Liver (tissue), 9 donors: Measurements from ENCODE around the gene UBE4A. TPM values are rescaled to one million over a fixed set of nuclear protein-coding genes. Genes with fewer than 3 reads are reported as not detected.

ENCODE experiments used
- DNase-seq: peaks from one replicate; pipeline ENCODE4 v3.0.0-alpha.2; 2017; ENCODE audit warnings: low spot score
- H3K27ac ChIP-seq, 2 donors: one replicate each; pipeline ENCODE4 v1.7.0; 2013; ENCODE audit warnings: inconsistent platforms in 2 of 2, low read length in 2 of 2, control low read depth in 1 of 2, low read depth in 1 of 2, mild to moderate bottlenecking in 1 of 2
- H3K27me3 ChIP-seq, 4 donors: one replicate each; pipeline versions ENCODE4 v1.6.1 to v1.7.0; 2013; ENCODE audit warnings: low read length in 3 of 4, inconsistent platforms in 1 of 4, mild to moderate bottlenecking in 1 of 4, moderate library complexity in 1 of 4; ENCODE audit not compliant: control insufficient read depth in 4 of 4, insufficient read depth in 4 of 4
- H3K36me3 ChIP-seq, 4 donors: one replicate each; pipeline versions ENCODE4 v1.6.1 to v1.7.0; 2013; ENCODE audit warnings: low read length in 3 of 4, mild to moderate bottlenecking in 3 of 4, low read depth in 1 of 4, moderate library complexity in 1 of 4; ENCODE audit not compliant: control insufficient read depth in 4 of 4, insufficient read depth in 3 of 4
- H3K4me1 ChIP-seq, 4 donors: one replicate each; pipeline versions ENCODE4 v1.6.1 to v1.7.0; 2013; ENCODE audit warnings: low read length in 3 of 4, mild to moderate bottlenecking in 3 of 4, moderate library complexity in 1 of 4; ENCODE audit not compliant: control insufficient read depth in 4 of 4, insufficient read depth in 4 of 4
- H3K4me3 ChIP-seq, 3 donors: one replicate each; pipeline versions ENCODE4 v1.6.1 to v1.7.0; 2013; ENCODE audit warnings: low read length in 3 of 3, control low read depth in 1 of 3, low read depth in 1 of 3, mild to moderate bottlenecking in 1 of 3
- H3K9ac ChIP-seq, 2 donors: one replicate each; pipeline ENCODE4 v1.7.0; 2013; ENCODE audit warnings: low read length in 2 of 2, mild to moderate bottlenecking in 2 of 2, moderate library complexity in 2 of 2, control low read depth in 1 of 2, low read depth in 1 of 2
- H3K9me3 ChIP-seq, 4 donors: one replicate each; pipeline versions ENCODE4 v1.6.1 to v1.7.0; 2013; ENCODE audit warnings: low read length in 3 of 4; ENCODE audit not compliant: control insufficient read depth in 4 of 4
- ATF3 ChIP-seq: IDR thresholded peaks from 2 replicates; pipeline ENCODE4 v1.6.1; 2016; ENCODE audit warnings: antibody characterized with exemption
- CTCF ChIP-seq: fragments of 150-350 bp; IDR thresholded peaks from 2 replicates; pipeline ENCODE4 v1.5.1; 2017; ENCODE audit warnings: improper control_type of control experiment, low read depth, low read length; ENCODE audit not compliant: missing input control
- EGR1 ChIP-seq, 2 donors: IDR thresholded peaks; 2 replicates each; pipeline ENCODE4 v1.6.1; 2016 to 2018; ENCODE audit warnings: antibody characterized with exemption in 2 of 2, low read depth in 2 of 2
- FOXA1 ChIP-seq: IDR thresholded peaks from 2 replicates; pipeline ENCODE4 v1.6.1; 2016; ENCODE audit warnings: antibody characterized with exemption
- FOXA2 ChIP-seq: IDR thresholded peaks from 2 replicates; pipeline ENCODE4 v1.6.1; 2016; ENCODE audit warnings: antibody characterized with exemption
- GABPA ChIP-seq, 2 donors: IDR thresholded peaks in 1 of 2; conservative IDR thresholded peaks in 1 of 2; 2 replicates each; pipeline ENCODE4 v1.6.1; 2016; ENCODE audit warnings: antibody characterized with exemption in 2 of 2, mild to moderate bottlenecking in 1 of 2, moderate library complexity in 1 of 2
- HNF4A ChIP-seq, 2 donors: conservative IDR thresholded peaks; 2 replicates each; pipeline ENCODE4 v1.6.1; 2016; ENCODE audit warnings: antibody characterized with exemption in 2 of 2, mild to moderate bottlenecking in 2 of 2
- HNF4G ChIP-seq: IDR thresholded peaks from 2 replicates; pipeline ENCODE4 v1.6.1; 2016; ENCODE audit warnings: antibody characterized with exemption
- JUND ChIP-seq, 2 donors: IDR thresholded peaks; 2 replicates each; pipeline ENCODE4 v1.6.1; 2016; ENCODE audit warnings: antibody characterized with exemption in 2 of 2
- MAX ChIP-seq: IDR thresholded peaks from 2 replicates; pipeline ENCODE4 v1.6.1; 2016; ENCODE audit warnings: antibody characterized with exemption
- NR2F2 ChIP-seq: IDR thresholded peaks from 2 replicates; pipeline ENCODE4 v1.6.1; 2016; ENCODE audit warnings: antibody characterized with exemption
- RAD21 ChIP-seq, 2 donors: IDR thresholded peaks; 2 replicates each; pipeline ENCODE4 v1.6.1; 2016; ENCODE audit warnings: antibody characterized with exemption in 2 of 2, mild to moderate bottlenecking in 2 of 2
- REST ChIP-seq: IDR thresholded peaks from 2 replicates; pipeline ENCODE4 v1.6.1; 2016; ENCODE audit warnings: antibody characterized with exemption, mild to moderate bottlenecking
- RXRA ChIP-seq, 2 donors: IDR thresholded peaks; 2 replicates each; pipeline ENCODE4 v1.6.1; 2017 to 2018; ENCODE audit warnings: antibody characterized with exemption in 2 of 2, mild to moderate bottlenecking in 1 of 2
- SP1 ChIP-seq: IDR thresholded peaks from 2 replicates; pipeline ENCODE4 v1.6.1; 2018; ENCODE audit warnings: antibody characterized with exemption, mild to moderate bottlenecking
- TAF1 ChIP-seq: conservative IDR thresholded peaks from 2 replicates; pipeline ENCODE4 v1.6.1; 2016; ENCODE audit warnings: antibody characterized with exemption, mild to moderate bottlenecking
- YY1 ChIP-seq: IDR thresholded peaks from 2 replicates; pipeline ENCODE4 v1.6.1; 2016; ENCODE audit warnings: antibody characterized with exemption, mild to moderate bottlenecking
- ZBTB33 ChIP-seq: IDR thresholded peaks from 2 replicates; pipeline ENCODE4 v1.6.1; 2016; ENCODE audit warnings: antibody characterized with exemption
- WGBS: extraction: QIAGEN DNeasy Blood & Tissue Kit; methylation state at CpG from one replicate; pipeline ENCODE4 v1.1.7; 2013; 5-methylcytosine and 5-hydroxymethylcytosine counted together
- polyA plus RNA-seq, 2 donors: library from polyadenylated mRNA; stranded (reverse) in 1 of 2; unstranded in 1 of 2; fragments of 200-250 nt in 1 of 2; fragments of >200 nt in 1 of 2; fragmentation: Nextera tagmentation in 1 of 2; extraction: Ambion mirVana in 1 of 2; gene quantifications; one replicate each; pipeline versions ENCODE4 v1.2.1 to v1.2.3, GENCODE V29; 2013 to 2015
- total RNA-seq, 2 donors: library from RNA; depleted of rRNA; stranded (reverse); fragments of >200 nt; gene quantifications; one replicate each; pipeline ENCODE4 v1.2.3, GENCODE V29; 2014
- donor health status: healthy.
- donor health status: healthy.
- donor health status: healthy.
- donor health status: healthy.
- donor health status: healthy.

UBE4A gene
- total and polyA plus RNA-seq, 4 donors: 11.7 to 41.3 (median 19.1) TPM

GRCh38 chr11:118443590-118444218, 84.3 kb downstream of the UBE4A start:
- no peak for DNase-seq
- Histone ChIP-seq H3K27ac (no peak overlapping the region), H3K36me3 (no peaks in the 10 kb centered on the region), H3K9me3 (no peaks in the 10 kb centered on the region), H3K4me1 (peaks cover 2 to 16% (median 14%) of the 10 kb centered on the region in 4 donors), H3K4me3 (no peak overlapping the region), H3K9ac (no peak overlapping the region), H3K27me3 (no peaks in the 10 kb centered on the region)
- WGBS: 84% methylated on average over 2 of the region's 2 CpGs
- no peak for TF ChIP-seq RAD21 (IDR thresholded peaks at IDR 0.05)
- no peak for TF ChIP-seq RXRA (IDR thresholded peaks at IDR 0.05)
- no peak for TF ChIP-seq CTCF
- no peak for TF ChIP-seq ZBTB33
- no peak for TF ChIP-seq NR2F2

- H3K9ac ChIP-seq: no peak overlapping the region
- no peaks in the 10 kb centered on the region for H3K9me3 ChIP-seq
- peaks cover 0 to 6% (median 3%) of the 10 kb centered on the region in 4 donors for H3K4me1 ChIP-seq
- no peak overlapping the region for H3K27ac ChIP-seq
- H3K4me3 ChIP-seq: no peak overlapping the region
- 95% methylated on average over 4 of the region's 4 CpGs for WGBS
- no peak for DNase-seq
- no peaks in the 10 kb centered on the region for H3K36me3 ChIP-seq
- TF ChIP-seq NR2F2 (no peak), HNF4A (conservative IDR thresholded peaks at IDR 0.05) (no peak), FOXA1 (no peak), CTCF (no peak), ATF3 (no peak), HNF4G (no peak), RAD21 (IDR thresholded peaks at IDR 0.05) (no peak), EGR1 (IDR thresholded peaks at IDR 0.05; ENCODE audit: low read depth in 2 of 2) (no peak), TAF1 (no peak), RXRA (IDR thresholded peaks at IDR 0.05) (no peak), MAX (no peak), JUND (IDR thresholded peaks at IDR 0.05) (no peak), YY1 (no peak), FOXA2 (no peak), SP1 (no peak), GABPA (IDR thresholded peaks at IDR 0.05 in 1 of 2, conservative IDR thresholded peaks at IDR 0.05 in 1 of 2) (no peak), ZBTB33 (no peak), REST (no peak)
- H3K27me3 ChIP-seq: no peaks in the 10 kb centered on the region
Measured at GRCh38 chr11:118447423-118447822, 88.0 kb downstream of the UBE4A start.
